ENCODE measurements around the gene INSM1. TPM values are rescaled to one million over a fixed set of nuclear protein-coding genes. Genes with fewer than 3 reads are reported as not detected.

Gene INSM1
- total RNA-seq, 1 experiment from 2014 or later = not detected

DNA sequence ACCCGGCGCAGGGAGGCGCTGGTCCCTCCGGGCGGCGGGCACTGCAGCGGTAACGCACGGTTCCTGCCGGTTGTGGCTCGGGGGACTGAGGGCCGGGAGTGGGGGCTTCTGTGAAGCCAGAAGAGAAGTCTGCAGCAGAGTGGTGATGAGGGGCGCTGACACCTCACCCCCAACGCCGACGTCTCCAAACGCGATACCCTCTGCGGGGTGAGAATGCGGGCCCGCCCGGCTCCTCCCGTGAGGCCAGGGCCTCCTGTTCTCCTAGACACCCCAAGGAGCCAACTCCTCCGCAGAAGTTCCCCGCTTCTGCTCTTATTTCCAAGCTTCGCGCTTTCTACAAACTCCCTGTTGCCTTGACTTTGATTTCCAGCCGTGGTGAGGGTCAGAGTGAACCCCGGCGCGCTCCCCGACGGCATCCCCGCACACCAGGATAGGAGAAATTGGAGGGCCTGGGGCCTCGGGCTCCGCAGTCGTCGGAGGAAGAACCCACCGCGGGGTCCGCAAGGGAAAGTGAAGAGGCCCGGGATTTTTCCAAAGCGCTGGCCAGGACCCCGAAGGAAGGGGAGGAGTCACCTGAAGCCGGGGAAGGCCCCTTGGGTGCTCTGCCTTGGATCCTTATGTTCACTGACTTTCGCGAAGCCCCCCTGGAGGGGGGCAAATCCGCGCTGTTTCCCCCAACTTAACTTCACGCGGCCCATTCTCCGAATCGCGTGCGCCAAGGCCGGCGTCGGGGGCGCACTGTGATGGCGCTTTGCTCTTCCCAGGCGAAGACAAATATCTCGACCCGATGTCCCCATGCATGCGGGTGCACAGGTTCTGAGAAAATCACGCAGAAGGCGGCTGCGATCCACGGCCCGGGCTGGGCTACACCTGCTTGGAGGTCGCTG, 3.1 kb upstream of the INSM1 start:
- H3K9me3 ChIP-seq (ENCODE audit: low read depth, low read length, poor library complexity, severe bottlenecking) = no peaks in the 10 kb centered on the region
- POLR2A ChIA-PET (ENCODE audit: low non-redundant PET) = no interaction called here
- H3K27me3 ChIP-seq (replicated peaks; ENCODE audit: insufficient read depth, low read depth, low read length, poor library complexity) = peaks cover 89% of the 10 kb centered on the region
- CTCF ChIA-PET = no interaction called here
- no peaks in the 10 kb centered on the region for H3K36me3 ChIP-seq (ENCODE audit: insufficient read depth, low read length, poor library complexity, severe bottlenecking)
- DNase-seq (ENCODE audit: low spot score) = no peak
- no peak overlapping the region for H3K4me3 ChIP-seq (ENCODE audit: low read depth, low read length, poor library complexity, severe bottlenecking)
- peaks cover 16% of the 10 kb centered on the region for H3K4me1 ChIP-seq (ENCODE audit: insufficient read depth, low read length, poor library complexity, severe bottlenecking)
- TF ChIP-seq EZH2 (IDR thresholded peaks at IDR 0.05; ENCODE audit: borderline replicate concordance, low read depth, low read length, poor library complexity, severe bottlenecking) = peak; percentile 93
- TF ChIP-seq, protein P1, sequence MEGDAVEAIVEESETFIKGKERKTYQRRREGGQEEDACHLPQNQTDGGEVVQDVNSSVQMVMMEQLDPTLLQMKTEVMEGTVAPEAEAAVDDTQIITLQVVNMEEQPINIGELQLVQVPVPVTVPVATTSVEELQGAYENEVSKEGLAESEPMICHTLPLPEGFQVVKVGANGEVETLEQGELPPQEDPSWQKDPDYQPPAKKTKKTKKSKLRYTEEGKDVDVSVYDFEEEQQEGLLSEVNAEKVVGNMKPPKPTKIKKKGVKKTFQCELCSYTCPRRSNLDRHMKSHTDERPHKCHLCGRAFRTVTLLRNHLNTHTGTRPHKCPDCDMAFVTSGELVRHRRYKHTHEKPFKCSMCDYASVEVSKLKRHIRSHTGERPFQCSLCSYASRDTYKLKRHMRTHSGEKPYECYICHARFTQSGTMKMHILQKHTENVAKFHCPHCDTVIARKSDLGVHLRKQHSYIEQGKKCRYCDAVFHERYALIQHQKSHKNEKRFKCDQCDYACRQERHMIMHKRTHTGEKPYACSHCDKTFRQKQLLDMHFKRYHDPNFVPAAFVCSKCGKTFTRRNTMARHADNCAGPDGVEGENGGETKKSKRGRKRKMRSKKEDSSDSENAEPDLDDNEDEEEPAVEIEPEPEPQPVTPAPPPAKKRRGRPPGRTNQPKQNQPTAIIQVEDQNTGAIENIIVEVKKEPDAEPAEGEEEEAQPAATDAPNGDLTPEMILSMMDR (conservative IDR thresholded peaks at IDR 0.05; ENCODE audit: low read depth, low read length) = no peak
- no peak overlapping the region for H3K27ac ChIP-seq (ENCODE audit: low read depth, low read length, poor library complexity, severe bottlenecking)
- no TSS peak for BruUV-seq (replicated peaks)
- intact Hi-C loops (cut with micrococcal nuclease; ENCODE audit: unreplicated experiment) = no loop called here

DNA sequence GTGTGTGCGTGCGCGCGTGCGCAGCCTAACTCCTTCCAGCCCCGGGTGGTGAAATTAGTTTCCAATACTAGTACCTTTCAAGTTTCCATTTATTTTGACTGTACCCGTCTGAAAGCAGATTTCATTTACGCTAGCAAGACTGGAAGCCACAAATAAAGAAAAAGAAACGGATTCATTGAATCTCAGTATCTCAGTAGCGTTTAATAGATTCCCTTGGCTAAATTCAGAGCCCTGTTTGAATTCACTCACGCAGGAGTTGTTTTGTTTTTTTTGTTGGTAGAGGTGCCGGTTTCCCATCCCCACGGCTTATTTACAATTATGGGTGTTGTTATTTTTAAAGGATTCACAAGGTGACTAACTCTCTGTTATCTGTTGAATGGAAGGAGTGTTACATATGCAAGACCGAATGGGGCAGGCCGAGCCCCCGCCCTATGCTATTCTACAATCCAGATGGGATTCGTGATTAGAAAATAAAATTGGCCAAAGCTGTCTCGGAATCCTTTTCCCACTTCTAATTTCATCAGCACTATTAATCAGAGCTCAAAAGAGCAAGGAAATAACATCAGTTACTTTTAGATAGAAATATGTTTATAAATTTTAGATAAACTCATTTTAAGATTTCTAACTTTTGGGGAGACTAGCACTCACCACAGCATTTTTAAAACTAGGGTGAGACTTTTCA, 2.3 kb upstream of the INSM1 start:
- Histone ChIP-seq H3K27me3 (replicated peaks; ENCODE audit: insufficient read depth, low read depth, low read length, poor library complexity) (peaks cover 95% of the 10 kb centered on the region), H3K9me3 (ENCODE audit: low read depth, low read length, poor library complexity, severe bottlenecking) (no peaks in the 10 kb centered on the region), H3K4me3 (ENCODE audit: low read depth, low read length, poor library complexity, severe bottlenecking) (no peak overlapping the region), H3K27ac (ENCODE audit: low read depth, low read length, poor library complexity, severe bottlenecking) (no peak overlapping the region), H3K36me3 (ENCODE audit: insufficient read depth, low read length, poor library complexity, severe bottlenecking) (no peaks in the 10 kb centered on the region), H3K4me1 (ENCODE audit: insufficient read depth, low read length, poor library complexity, severe bottlenecking) (peaks cover 16% of the 10 kb centered on the region)
- TF ChIP-seq, protein P1 (conservative IDR thresholded peaks at IDR 0.05; ENCODE audit: low read depth, low read length) = no peak
- intact Hi-C loops (cut with micrococcal nuclease; ENCODE audit: unreplicated experiment) = no loop called here
- POLR2A ChIA-PET (ENCODE audit: low non-redundant PET) = no interaction called here
- DNase-seq (ENCODE audit: low spot score) = no peak
- CTCF ChIA-PET = no interaction called here
- BruUV-seq (replicated peaks) = no TSS peak

DNA sequence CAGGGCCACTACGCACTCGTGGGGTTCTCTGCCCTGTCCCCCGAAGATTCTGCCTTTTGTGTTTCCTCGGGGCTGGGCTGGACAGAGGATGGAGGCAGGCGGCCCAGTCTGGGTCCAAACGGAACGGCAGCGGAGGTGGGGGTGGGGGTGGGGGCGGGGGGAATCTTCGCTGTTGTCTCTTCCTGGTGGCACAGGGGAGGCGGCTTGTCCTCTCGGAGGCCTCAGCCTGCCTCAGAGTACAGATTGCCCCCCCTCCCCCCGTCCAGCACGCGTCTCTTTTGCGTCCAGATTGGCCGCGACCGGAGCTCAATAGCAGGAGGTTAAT, 1.4 kb upstream of the INSM1 start:
- TF ChIP-seq, protein P1 (conservative IDR thresholded peaks at IDR 0.05; ENCODE audit: low read depth, low read length) = no peak
- TF ChIP-seq EZH2 (IDR thresholded peaks at IDR 0.05; ENCODE audit: borderline replicate concordance, low read depth, low read length, poor library complexity, severe bottlenecking) = no peak
- Histone ChIP-seq H3K4me1 (ENCODE audit: insufficient read depth, low read length, poor library complexity, severe bottlenecking) (peaks cover 16% of the 10 kb centered on the region), H3K27ac (ENCODE audit: low read depth, low read length, poor library complexity, severe bottlenecking) (no peak overlapping the region), H3K9me3 (ENCODE audit: low read depth, low read length, poor library complexity, severe bottlenecking) (no peaks in the 10 kb centered on the region), H3K4me3 (ENCODE audit: low read depth, low read length, poor library complexity, severe bottlenecking) (no peak overlapping the region), H3K27me3 (replicated peaks; ENCODE audit: insufficient read depth, low read depth, low read length, poor library complexity) (peaks cover 95% of the 10 kb centered on the region), H3K36me3 (ENCODE audit: insufficient read depth, low read length, poor library complexity, severe bottlenecking) (no peaks in the 10 kb centered on the region)
- no TSS peak for BruUV-seq (replicated peaks)
- CTCF ChIA-PET = no interaction called here
- DNase-seq (ENCODE audit: low spot score) = no peak
- POLR2A ChIA-PET (ENCODE audit: low non-redundant PET) = no interaction called here
- intact Hi-C loops (cut with micrococcal nuclease; ENCODE audit: unreplicated experiment) = no loop called here
